Endothelial cell of umbilical vein (primary cell): Measurements from ENCODE around the gene CRTC2.

Experiments used
- CTCF ChIP-seq, 2 donors: IDR thresholded peaks; 1 replicate in 1 of 2; 2 replicates in 1 of 2; pipeline ENCODE4 v1.5.1; 2011; ENCODE audit warnings: low read length in 2 of 2, mild to moderate bottlenecking in 2 of 2, moderate library complexity in 2 of 2, control low read depth in 1 of 2, inconsistent platforms in 1 of 2, low read depth in 1 of 2; ENCODE audit not compliant: insufficient read depth in 1 of 2; ENCODE audit errors: extremely low read depth in 1 of 2
- EZH2 ChIP-seq: IDR thresholded peaks from 2 replicates; pipeline ENCODE4 v1.6.1; 2012; ENCODE audit warnings: borderline replicate concordance, low read depth, mild to moderate bottlenecking, moderate library complexity, low read length, inconsistent platforms; ENCODE audit not compliant: severe bottlenecking
- GATA2 ChIP-seq: IDR thresholded peaks from 2 replicates; pipeline ENCODE4 v1.7.0; 2011; ENCODE audit warnings: low read depth, mild to moderate bottlenecking, moderate library complexity, mixed read lengths, low read length; ENCODE audit not compliant: insufficient read length, insufficient read depth
- MAX ChIP-seq: IDR thresholded peaks from 2 replicates; pipeline ENCODE4 v1.6.1; 2011; ENCODE audit not compliant: insufficient read depth, insufficient read length
- POLR2A ChIP-seq: IDR thresholded peaks from 2 replicates; pipeline ENCODE4 v1.6.1; 2012; ENCODE audit warnings: low read depth, mild to moderate bottlenecking, control low read depth, low read length
- POLR2AphosphoS5 ChIP-seq: IDR thresholded peaks from 2 replicates; pipeline ENCODE4 v1.6.1; 2012; ENCODE audit warnings: low read depth, mild to moderate bottlenecking, control low read depth, low read length, moderate library complexity; ENCODE audit not compliant: insufficient read depth

- TF ChIP-seq CTCF (IDR thresholded peaks at IDR 0.05; ENCODE audit: extremely low read depth in 1 of 2, insufficient read depth in 1 of 2, low read depth in 1 of 2, low read length in 2 of 2) (no peak), EZH2 (no peak), GATA2 (no peak), POLR2AphosphoS5 (no peak), MAX (no peak), POLR2A (no peak)
Measured at GRCh38 chr1:153958961-153959260, 499 bp upstream of the CRTC2 start.
